Lung (tissue), 12 donors: ENCODE data around the gene ANKS1A. TPM values are rescaled to one million over a fixed set of nuclear protein-coding genes. Genes with fewer than 3 reads are reported as not detected.
A peak's percentile ranks its signal among the peaks of the same experiment; 100 is the strongest.

Experiments used
- ATAC-seq: fragments of 200-7000 bp; cut with Tn5 transposase; one replicate; pipeline ENCODE4 v1.9.1; 2020; ENCODE audit warnings: moderate number of reproducible peaks; ENCODE audit not compliant: insufficient read depth, low FRiP score
- DNase-seq, 3 donors: peaks; one replicate each; pipeline ENCODE4 v3.0.0-alpha.2; 2013 to 2017
- H3K27ac ChIP-seq, 2 donors: one replicate each; pipeline ENCODE4 v1.5.1; 2013; ENCODE audit warnings: mild to moderate bottlenecking in 2 of 2, moderate library complexity in 2 of 2, control low read depth in 1 of 2, inconsistent platforms in 1 of 2, low read depth in 1 of 2, low read length in 1 of 2
- H3K27me3 ChIP-seq, 3 donors: one replicate each; pipeline ENCODE4 v1.5.1; 2013; ENCODE audit warnings: low read length in 2 of 3; ENCODE audit not compliant: control insufficient read depth in 3 of 3, insufficient read depth in 3 of 3
- H3K36me3 ChIP-seq, 4 donors: one replicate each; pipeline ENCODE4 v1.5.1; 2013; ENCODE audit warnings: low read length in 4 of 4, mild to moderate bottlenecking in 1 of 4, moderate library complexity in 1 of 4; ENCODE audit not compliant: control insufficient read depth in 4 of 4, insufficient read depth in 4 of 4
- H3K4me1 ChIP-seq, 5 donors: one replicate each; pipeline ENCODE4 v1.5.1; 2013; ENCODE audit warnings: low read length in 5 of 5, mild to moderate bottlenecking in 2 of 5, moderate library complexity in 1 of 5; ENCODE audit not compliant: control insufficient read depth in 5 of 5, insufficient read depth in 5 of 5
- H3K4me3 ChIP-seq: one replicate; pipeline ENCODE4 v1.5.1; 2013; ENCODE audit warnings: mild to moderate bottlenecking, control low read depth, moderate library complexity
- H3K9ac ChIP-seq, 2 donors: one replicate each; pipeline ENCODE4 v1.5.1; 2013; ENCODE audit warnings: low read length in 2 of 2, control low read depth in 1 of 2; ENCODE audit not compliant: insufficient read depth in 1 of 2
- H3K9me3 ChIP-seq, 4 donors: one replicate each; pipeline ENCODE4 v1.5.1; 2013; ENCODE audit warnings: low read length in 3 of 4, mild to moderate bottlenecking in 1 of 4, moderate library complexity in 1 of 4; ENCODE audit not compliant: control insufficient read depth in 4 of 4, insufficient read depth in 3 of 4
- WGBS, 2 donors: extraction: QIAGEN DNeasy Blood & Tissue Kit; methylation state at CpG; one replicate each; pipeline ENCODE4 v1.1.7; 2013; 5-methylcytosine and 5-hydroxymethylcytosine counted together
- polyA plus RNA-seq, 2 donors: library from polyadenylated mRNA; stranded (reverse); fragments of 200-250 nt; gene quantifications; one replicate each; pipeline ENCODE4 v1.2.1, GENCODE V29; 2013
- total RNA-seq, 2 donors: library from RNA; depleted of rRNA in 1 of 2; stranded (reverse); fragments of >200 nt in 1 of 2; gene quantifications; one replicate each; pipeline ENCODE4 v1.2.1, GENCODE V29; 2014 to 2021
- TF ChIP-seq, protein P1 (sequence below): IDR thresholded peaks from 2 replicates; pipeline ENCODE4 v1.5.1; 2012; ENCODE audit warnings: mild to moderate bottlenecking; ENCODE audit errors: control extremely low read depth, extremely low read depth
- donor health status: control.
- donor health status: control.
- donor health status: Bipolar disorder and iron deficiency.
- donor health status: healthy.
- donor health status: DM: yes; HTN: yes; CAD: no.

The ANKS1A gene
- total and polyA plus RNA-seq, 4 donors, result 10.4 to 40.6 (median 24.3) TPM

DNA sequence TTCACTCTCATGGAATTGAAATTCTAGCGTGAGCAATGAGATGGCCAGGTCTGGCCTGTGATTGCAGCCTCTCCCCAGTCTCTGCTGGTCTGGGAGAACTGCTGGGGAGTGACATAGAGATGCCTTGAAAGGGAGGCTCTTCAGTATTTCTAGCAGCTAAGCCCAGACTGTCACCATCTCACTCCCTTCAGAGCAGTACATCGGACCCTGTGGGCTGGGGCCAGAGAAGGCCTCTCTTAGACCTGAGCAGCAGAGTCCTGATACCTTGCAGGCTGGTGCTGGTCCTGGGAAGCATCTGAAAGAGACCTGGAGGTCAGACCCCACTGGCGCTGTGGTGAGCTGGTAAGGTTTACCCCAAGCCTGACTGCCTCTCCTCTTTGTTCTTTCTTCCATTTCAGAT, 164.6 kb downstream of the ANKS1A start:
- peaks cover 3 to 35% (median 15%) of the 10 kb centered on the region in 5 donors for H3K4me1 ChIP-seq

DNA sequence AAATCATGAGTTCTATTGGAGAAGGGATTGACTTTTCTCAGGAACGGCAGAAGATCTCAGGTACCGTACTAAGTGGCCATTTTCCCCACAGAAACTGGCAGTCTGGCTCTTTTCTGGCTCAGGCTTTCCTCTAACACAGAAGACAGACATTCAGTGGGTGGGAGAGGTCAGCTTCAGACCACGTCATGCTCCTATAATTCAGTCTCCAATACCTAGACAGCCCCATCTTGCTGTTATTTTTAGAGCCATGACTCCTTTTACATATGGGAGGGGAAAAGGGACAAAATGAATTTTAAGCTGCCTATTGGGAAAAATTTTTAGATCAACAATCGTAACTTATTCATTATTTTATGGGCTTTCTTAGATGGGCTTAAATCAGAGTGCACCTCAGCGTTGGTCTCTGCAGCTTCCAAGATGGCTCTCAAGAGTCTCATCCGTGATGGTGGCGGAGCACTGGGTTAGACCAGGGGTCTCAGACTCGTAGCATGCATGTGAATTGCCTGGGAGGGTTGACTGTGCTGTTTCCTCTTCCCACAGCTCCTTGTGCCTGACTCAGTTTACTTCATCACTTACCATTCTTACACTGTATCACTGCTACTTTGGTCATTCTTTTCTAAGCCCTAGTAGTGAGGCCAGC, 165.2 kb downstream of the ANKS1A start:
- peaks cover 5 to 31% (median 9%) of the 10 kb centered on the region in 4 donors for H3K36me3 ChIP-seq

More for the DNA sequence above, 164.6 kb downstream of the ANKS1A start:
- Histone ChIP-seq H3K36me3 (peaks cover 5 to 25% (median 9%) of the 10 kb centered on the region in 4 donors), H3K9me3 (no peaks in the 10 kb centered on the region), H3K27ac (no peak overlapping the region), H3K9ac (no peak overlapping the region), H3K4me3 (no peak overlapping the region), H3K27me3 (no peaks in the 10 kb centered on the region)
- DNase-seq (no peak), ATAC-seq (no peak)
- WGBS, 2 donors, result 96 to 97% methylated on average over 3 of the region's 3 CpGs
- TF ChIP-seq, protein P1, sequence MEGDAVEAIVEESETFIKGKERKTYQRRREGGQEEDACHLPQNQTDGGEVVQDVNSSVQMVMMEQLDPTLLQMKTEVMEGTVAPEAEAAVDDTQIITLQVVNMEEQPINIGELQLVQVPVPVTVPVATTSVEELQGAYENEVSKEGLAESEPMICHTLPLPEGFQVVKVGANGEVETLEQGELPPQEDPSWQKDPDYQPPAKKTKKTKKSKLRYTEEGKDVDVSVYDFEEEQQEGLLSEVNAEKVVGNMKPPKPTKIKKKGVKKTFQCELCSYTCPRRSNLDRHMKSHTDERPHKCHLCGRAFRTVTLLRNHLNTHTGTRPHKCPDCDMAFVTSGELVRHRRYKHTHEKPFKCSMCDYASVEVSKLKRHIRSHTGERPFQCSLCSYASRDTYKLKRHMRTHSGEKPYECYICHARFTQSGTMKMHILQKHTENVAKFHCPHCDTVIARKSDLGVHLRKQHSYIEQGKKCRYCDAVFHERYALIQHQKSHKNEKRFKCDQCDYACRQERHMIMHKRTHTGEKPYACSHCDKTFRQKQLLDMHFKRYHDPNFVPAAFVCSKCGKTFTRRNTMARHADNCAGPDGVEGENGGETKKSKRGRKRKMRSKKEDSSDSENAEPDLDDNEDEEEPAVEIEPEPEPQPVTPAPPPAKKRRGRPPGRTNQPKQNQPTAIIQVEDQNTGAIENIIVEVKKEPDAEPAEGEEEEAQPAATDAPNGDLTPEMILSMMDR, result no peak

DNA sequence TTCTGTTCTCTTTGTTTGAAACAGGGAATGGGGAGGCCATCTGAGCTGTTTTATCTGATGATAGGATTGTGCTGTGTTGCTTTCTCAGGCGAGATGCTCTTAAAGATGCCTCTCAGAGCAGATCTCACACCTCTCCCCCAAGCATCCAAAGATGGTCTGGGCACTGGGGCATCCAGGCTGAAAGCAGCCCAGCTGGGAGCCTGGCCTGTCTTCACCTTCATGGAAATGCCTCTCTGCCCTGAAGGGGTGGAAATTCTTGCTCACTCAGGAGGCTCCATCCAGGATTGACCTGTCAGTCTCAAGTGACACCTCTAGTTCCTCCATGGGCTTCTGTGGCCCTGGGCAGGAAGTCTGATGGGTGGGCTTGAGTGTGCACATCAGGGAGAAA, 165.7 kb downstream of the ANKS1A start:
- Histone ChIP-seq H3K36me3 (peaks cover 5 to 36% (median 9%) of the 10 kb centered on the region in 4 donors), H3K4me1 (peaks cover 3 to 24% (median 12%) of the 10 kb centered on the region in 5 donors), H3K27ac (no peak overlapping the region), H3K9me3 (no peaks in the 10 kb centered on the region), H3K4me3 (no peak overlapping the region), H3K27me3 (no peaks in the 10 kb centered on the region), H3K9ac (no peak overlapping the region)
- ATAC-seq, result no peak
- TF ChIP-seq, protein P1, result no peak
- DNase-seq, result no peak
- WGBS, 2 donors, result 96 to 100% methylated on average over 1 of the region's 1 CpG

More for the DNA sequence above, 165.2 kb downstream of the ANKS1A start:
- H3K4me3 ChIP-seq, result no peak overlapping the region
- 98% methylated on average over 8 of the region's 8 CpGs for WGBS, 2 donors
- TF ChIP-seq, protein P1, result no peak
- H3K9me3 ChIP-seq, result no peaks in the 10 kb centered on the region
- H3K27ac ChIP-seq, result peak overlapping the region in 1 of 2 donors; percentile 20
- ATAC-seq (no peak), DNase-seq (no peak)
- H3K27me3 ChIP-seq, result no peaks in the 10 kb centered on the region
- no peak overlapping the region for H3K9ac ChIP-seq
- H3K4me1 ChIP-seq, result peaks cover 3 to 30% (median 15%) of the 10 kb centered on the region in 5 donors
